ENCODE results near the gene COL6A2.

Gene COL6A2

GRCh38 chr21:46128106-46128932 lies 30.4 kb downstream of the COL6A2 start:
- POLR2A ChIA-PET = no interaction called here
- CTCF ChIA-PET = interaction anchor here (1.5 kb wide), 1 partner anchor 15 kb away, joined by 5 read pairs; no protein-coding TSS in a partner anchor

GRCh38 chr21:46128933-46129571 lies 31.1 kb downstream of the COL6A2 start:
- ChIA-PET POLR2A (no interaction called here), CTCF (interaction anchor here (1.5 kb wide), 1 partner anchor 14 kb away, joined by 5 read pairs; no protein-coding TSS in a partner anchor)
- no peak for TF ChIP-seq CTCF (IDR thresholded peaks at IDR 0.05; ENCODE audit: control extremely low read depth, extremely low read depth, low read depth, missing control alignments)
- DNase-seq (ENCODE audit: extremely low spot score) = no peak

More at GRCh38 chr21:46128106-46128932, 30.4 kb downstream of the COL6A2 start:
- no peak for TF ChIP-seq CTCF (IDR thresholded peaks at IDR 0.05; ENCODE audit: control extremely low read depth, extremely low read depth, low read depth, missing control alignments)
- no peak for DNase-seq (ENCODE audit: extremely low spot score)

GRCh38 chr21:46129846-46130651 lies 32.1 kb downstream of the COL6A2 start:
- CTCF ChIA-PET = interaction anchor here (1.5 to 1.6 kb wide), 2 partner anchors 13 kb away, joined by 5 to 11 read pairs; no protein-coding TSS in a partner anchor
- no peak for TF ChIP-seq CTCF (IDR thresholded peaks at IDR 0.05; ENCODE audit: control extremely low read depth, extremely low read depth, low read depth, missing control alignments)

GRCh38 chr21:46130831-46131587 lies 33.1 kb downstream of the COL6A2 start:
- DNase-seq (ENCODE audit: extremely low spot score) = no peak
- POLR2A ChIA-PET = no interaction called here
- no peak for TF ChIP-seq CTCF (IDR thresholded peaks at IDR 0.05; ENCODE audit: control extremely low read depth, extremely low read depth, low read depth, missing control alignments)
- CTCF ChIA-PET = interaction anchor here (1.0 to 1.6 kb wide), 2 partner anchors 12 to 103 kb away, joined by 3 to 11 read pairs; no protein-coding TSS in a partner anchor

More at GRCh38 chr21:46129846-46130651, 32.1 kb downstream of the COL6A2 start:
- DNase-seq (ENCODE audit: extremely low spot score) = no peak
- POLR2A ChIA-PET = no interaction called here

GRCh38 chr21:46131588-46131837 lies 33.6 kb downstream of the COL6A2 start:
- CTCF ChIA-PET = interaction anchor here (1.0 to 1.6 kb wide), 2 partner anchors 11 to 103 kb away, joined by 3 to 11 read pairs; no protein-coding TSS in a partner anchor
- POLR2A ChIA-PET = no interaction called here
- no peak for TF ChIP-seq CTCF (IDR thresholded peaks at IDR 0.05; ENCODE audit: control extremely low read depth, extremely low read depth, low read depth, missing control alignments)
- no peak for DNase-seq (ENCODE audit: extremely low spot score)

Data from GM10248 (cell line).